ENCODE results near the gene FHOD3. TPM values are rescaled to one million over a fixed set of nuclear protein-coding genes. Genes with fewer than 3 reads are reported as not detected.

Gene FHOD3
- total RNA-seq, 1 donor from 2014 or later = 5.6 TPM

DNA sequence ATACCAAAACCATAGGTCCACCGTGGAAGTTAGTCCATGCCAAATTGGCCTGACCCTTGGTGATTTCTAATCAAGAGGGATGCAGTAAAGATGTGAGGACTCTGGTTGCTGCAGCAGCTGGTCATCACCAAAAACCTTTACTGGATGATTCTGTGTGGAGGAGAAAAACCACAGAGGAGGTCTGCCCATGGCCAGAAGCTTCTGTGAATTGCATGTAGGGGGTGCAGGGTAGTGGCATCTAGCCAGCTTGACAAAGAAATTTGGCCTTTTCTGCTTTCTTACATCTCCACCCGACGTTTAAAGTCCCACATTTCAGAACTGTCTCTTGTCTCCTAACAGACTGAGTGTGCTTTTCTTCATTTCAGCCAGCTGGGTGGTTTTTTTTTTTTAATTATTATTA, 351.3 kb downstream of the FHOD3 start:
- DNase-seq (ENCODE audit: extremely low read depth, low read depth, low spot score) = no peak

DNA sequence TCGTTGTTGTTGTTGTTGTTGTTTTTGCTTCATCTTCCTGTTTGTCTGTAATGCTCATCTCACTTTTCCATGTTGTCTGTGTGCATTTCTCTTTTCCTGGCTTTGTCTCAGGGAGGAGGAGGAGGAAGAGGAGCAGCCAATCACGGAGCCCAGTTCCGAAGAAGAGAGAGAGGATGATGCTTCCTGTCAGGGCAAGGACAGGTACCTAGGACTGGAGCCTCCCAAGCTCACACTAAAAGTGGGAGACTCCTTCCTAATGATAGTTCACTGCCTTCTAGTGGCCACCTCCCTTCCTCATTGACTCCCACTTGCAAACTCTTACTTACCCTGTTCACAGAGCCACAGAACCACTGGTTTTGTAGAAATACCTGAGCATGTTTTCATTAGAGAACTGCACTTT, 351.7 kb downstream of the FHOD3 start:
- DNase-seq (ENCODE audit: extremely low read depth, low read depth, low spot score) = no peak

GRCh38 chr18:36650266-36650665, 352.8 kb downstream of the FHOD3 start:
- no peak for DNase-seq (ENCODE audit: extremely low read depth, low read depth, low spot score)

DNA sequence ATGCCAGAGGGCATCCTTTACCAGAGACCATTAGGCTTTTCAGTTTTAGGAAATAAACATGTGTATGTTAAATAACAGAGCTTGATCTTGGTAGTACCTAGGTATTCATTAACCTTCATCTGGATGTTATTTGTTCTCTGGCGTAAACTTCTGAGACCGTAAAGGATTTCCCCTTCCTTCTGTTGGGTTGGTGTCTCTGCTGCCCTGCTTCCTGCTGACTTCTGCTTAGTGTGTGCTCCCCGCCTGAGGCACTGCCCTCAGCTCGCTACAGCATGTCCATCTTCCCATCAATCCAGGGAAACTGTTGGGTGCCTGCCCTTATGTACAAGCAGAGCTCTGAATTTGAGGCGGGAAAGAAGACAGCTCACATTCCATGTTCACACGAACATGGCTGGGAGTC, 353.4 kb downstream of the FHOD3 start:
- DNase-seq (ENCODE audit: extremely low read depth, low read depth, low spot score) = no peak

DNA sequence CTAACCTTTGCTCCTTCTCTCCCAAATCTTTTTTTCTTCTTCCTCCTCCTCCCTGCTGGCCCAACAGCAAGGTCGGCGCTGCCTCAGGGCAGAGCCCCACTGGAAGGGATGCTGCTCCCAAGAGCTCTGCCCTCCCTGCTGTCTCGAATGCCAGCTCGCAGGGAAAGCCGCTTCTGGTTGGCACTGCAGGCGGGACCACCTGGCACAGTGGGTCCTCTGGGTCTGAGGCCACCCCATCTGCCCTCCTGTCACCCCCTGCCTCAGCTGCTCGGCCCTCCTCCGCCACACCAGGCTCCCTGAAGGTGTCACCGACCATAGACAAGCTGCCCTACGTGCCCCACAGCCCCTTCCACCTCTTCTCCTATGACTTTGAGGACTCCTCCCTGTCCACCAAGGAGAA, 355.0 kb downstream of the FHOD3 start:
- DNase-seq (ENCODE audit: extremely low read depth, low read depth, low spot score) = no peak

- DNase-seq (ENCODE audit: extremely low read depth, low read depth, low spot score) = no peak
These were observed 355.8 kb downstream of the FHOD3 start for GRCh38 chr18:36653141-36653869.

DNA sequence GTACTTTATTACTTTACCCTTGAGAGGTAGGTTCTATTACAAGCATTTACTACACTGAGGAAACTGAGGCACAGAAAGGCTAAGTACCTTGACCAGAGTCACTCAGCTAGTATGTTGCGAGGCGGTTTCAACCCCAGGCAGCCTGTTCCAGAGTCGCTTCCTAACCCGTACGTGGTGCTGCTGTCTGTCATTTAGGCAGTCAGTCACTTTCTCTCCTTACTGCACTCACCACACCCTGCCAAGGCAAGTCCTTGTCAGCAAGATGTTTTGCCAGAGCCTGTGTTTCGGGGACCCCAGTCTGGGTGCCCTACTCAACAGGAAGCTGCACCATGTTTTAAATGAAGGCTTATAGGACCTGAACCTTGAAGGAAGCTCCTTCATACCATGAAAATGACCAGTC, 356.4 kb downstream of the FHOD3 start:
- DNase-seq (ENCODE audit: extremely low read depth, low read depth, low spot score) = no peak

DNA sequence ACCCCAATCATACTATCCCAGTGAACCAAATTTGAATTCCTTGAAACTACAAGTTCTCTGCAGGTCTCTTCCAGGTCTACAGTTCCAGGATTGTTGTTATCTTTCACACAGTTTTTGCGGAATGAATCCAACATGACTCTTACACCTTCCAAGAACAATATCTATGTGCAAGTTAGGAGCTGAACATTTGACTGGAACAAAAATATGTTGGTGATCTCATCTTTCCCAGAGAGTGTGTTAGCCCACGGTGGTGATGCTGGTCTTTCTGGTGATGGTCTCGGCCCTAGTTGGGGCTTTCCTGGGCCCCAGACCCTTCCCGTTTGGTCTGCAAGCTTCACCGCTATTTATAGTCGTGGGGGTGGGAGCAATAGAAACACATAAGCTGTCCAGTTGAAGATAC, 357.6 kb downstream of the FHOD3 start:
- DNase-seq (ENCODE audit: extremely low read depth, low read depth, low spot score) = no peak

- no peak for DNase-seq (ENCODE audit: extremely low read depth, low read depth, low spot score)
These were observed 358.4 kb downstream of the FHOD3 start for GRCh38 chr18:36655930-36656329.

DNA sequence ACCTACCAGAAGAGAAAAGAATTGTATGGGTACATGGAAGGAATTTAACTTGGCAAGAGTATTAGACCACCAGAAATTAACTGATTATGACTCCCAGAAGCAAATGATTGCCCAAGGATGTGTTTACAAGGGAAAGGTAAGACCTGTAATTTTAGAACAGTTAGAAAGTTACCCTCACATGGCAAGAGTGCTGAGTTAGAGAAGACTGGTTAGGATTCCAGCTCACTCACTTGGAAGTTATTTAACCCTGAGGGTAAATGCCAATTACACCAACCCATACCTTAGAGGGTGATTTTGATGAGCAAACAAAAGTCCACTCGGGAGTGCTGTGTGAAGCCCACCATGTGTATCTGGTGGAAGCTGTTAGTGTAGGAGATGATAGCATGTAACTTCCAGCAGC, 361.1 kb downstream of the FHOD3 start:
- no peak for DNase-seq (ENCODE audit: extremely low read depth, low read depth, low spot score)

DNA sequence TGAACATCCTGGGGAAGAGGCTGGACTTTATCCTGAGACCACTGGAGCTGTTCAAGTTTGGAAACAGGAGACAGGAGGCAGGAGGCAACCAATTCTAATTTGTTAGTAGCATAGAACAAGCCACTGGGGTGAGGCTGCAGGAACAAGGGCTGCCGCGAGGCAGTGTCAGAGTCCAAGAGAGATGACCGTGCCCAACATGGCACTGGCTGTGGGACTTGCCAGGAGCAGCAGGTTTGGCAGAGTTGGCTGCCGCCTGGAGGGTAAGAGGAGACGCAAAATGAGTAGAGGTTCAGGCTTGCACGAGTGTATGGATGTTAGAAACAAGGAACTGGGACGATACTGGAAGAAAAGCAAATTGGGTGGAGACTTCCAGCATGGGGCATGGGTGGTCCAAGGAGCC, 362.8 kb downstream of the FHOD3 start:
- DNase-seq (ENCODE audit: extremely low read depth, low read depth, low spot score) = no peak

DNA sequence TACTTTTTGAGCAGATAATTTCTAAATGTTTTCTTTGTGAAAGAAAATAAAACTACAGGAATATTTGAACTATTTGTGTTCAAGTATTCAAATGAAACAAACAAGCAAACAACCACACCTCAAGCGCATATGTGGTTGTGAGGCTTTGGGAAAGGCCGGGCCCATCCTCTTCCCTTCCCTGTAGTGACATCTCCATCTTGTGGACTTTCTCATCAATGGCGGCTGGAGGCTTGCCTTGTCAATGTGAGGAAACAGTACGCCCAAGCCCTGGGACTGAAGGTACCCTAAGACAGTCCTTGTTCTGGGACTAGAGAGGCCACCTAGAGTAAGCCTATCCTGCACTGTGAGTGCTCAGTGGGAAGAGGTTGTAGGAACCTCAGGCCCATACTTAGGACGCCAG, 364.5 kb downstream of the FHOD3 start:
- DNase-seq (ENCODE audit: extremely low read depth, low read depth, low spot score) = no peak

DNA sequence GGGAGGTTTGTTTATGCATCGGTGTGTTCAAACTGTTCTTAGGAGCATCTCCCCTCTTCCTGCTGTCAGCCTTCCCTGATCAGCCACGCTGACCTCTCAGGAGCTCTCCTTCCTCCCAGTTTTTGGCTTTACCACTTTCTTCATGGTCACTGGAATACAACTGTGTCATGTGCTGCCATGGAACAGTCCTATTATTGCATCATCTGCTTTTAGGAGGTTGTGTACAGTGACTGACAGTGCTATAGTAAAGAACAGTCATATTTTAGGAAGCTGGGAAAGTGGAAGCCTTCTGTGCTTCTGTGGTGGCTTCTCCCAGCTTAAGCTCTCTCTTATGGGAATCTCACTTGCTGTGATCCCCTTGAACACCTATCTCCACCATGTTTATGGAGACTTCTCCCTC, 365.8 kb downstream of the FHOD3 start:
- no peak for DNase-seq (ENCODE audit: extremely low read depth, low read depth, low spot score)

- no peak for DNase-seq (ENCODE audit: extremely low read depth, low read depth, low spot score)
These were observed 368.4 kb downstream of the FHOD3 start for GRCh38 chr18:36665952-36666351.

DNA sequence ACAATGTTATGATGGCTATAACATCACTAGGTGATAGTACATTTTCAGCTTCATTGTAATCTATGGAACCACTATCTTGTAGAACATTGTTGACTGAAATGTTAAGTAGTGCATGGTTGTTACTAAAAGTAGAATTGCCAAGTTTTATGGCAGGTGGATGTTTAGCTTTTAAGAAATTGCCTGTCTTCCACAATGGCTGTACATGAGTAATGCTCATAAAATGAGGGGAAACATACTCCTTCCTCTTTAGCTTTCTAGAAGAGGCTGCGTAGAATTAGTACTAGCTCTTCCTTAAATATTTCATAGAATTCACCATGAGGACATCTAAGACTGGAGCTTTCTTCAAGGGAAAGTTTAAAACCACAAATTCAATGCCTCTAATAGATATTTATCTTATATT, 370.3 kb downstream of the FHOD3 start:
- DNase-seq (ENCODE audit: extremely low read depth, low read depth, low spot score) = no peak

DNA sequence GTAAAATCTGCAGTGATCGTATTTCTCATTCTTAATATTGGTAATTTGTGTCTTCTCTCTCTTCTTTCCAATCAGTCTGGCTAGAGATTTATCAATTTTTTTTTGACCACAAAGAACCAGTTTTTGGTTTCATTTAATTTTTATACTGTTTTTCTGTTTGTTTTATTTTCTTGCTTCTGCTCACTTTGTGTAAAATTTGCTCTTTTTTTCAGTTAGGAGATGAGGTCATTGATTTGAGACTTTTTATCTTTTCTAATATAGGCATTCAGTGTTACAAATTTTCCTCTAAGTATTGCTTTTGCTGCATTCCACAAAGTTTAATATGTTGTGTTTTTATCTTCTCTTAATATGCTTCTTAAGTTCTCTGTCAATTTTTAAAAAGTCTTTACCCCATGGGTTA, 370.8 kb downstream of the FHOD3 start:
- no peak for DNase-seq (ENCODE audit: extremely low read depth, low read depth, low spot score)

DNA sequence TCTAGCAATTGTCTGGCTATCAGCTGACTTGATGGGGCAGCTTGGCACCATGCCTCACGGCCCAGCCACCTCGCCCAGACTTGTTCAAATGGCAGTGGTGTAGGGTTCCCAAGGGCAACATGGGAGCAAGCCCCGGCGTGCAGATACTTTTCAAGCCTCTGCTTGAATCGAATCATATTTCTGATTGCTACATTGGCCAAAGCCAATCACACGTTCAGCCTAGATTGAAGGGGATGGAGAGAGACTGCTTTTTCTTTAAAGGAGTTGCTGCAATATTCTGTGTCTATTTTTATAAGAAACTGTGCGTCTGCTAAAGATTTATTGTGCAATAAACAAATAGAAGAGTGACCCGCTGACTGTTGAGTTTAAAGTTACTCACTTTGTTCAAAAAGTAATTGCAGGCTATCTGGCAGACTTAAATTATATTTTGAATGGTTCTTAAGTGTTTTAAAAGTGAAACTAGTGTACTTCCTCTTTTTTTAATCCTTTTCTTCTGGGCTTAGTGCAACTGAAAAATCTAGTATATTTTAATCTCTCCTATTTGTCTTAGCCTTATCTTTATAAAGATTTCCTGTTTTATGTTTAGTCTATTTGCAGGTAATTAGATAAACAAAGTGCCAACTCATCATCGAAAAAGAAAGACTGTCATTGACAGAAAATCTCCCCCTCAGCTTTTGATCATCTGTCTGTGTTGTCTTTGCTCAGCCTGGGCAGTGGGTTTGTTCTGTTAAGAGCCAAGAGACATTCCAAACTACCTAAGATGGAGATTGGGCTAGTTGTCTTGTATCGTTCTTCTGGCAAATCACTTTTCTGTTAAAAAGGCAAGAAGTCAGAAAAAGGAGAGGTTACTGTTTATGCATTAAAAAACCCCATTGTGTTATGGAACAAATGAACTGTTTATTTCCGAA, 375.2 kb downstream of the FHOD3 start:
- no peak for DNase-seq (ENCODE audit: extremely low read depth, low read depth, low spot score)

GRCh38 chr18:36673452-36673851, 375.9 kb downstream of the FHOD3 start:
- no peak for DNase-seq (ENCODE audit: extremely low read depth, low read depth, low spot score)

DNA sequence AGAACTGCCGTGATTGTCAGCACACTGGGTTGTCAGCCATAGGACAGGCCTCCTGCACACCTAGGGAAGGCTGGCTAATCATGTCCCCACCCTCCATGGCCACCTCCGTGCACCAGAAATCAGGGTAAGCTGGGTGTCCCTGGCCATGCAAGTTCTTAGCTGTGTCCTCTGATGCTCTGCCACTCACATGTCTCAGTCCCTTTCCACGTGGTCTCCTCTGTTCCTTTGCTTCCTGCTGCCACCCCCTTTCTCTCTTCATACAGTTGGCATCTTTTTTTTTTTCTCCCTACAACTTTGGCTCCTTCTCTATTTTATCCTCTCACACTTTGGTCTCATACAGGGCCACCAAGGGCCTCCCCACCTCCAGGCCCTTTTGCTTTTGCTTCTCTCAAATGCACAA, 377.6 kb downstream of the FHOD3 start:
- no peak for DNase-seq (ENCODE audit: extremely low read depth, low read depth, low spot score)

GRCh38 chr18:36675542-36675941, 378.0 kb downstream of the FHOD3 start:
- DNase-seq (ENCODE audit: extremely low read depth, low read depth, low spot score) = no peak

DNA sequence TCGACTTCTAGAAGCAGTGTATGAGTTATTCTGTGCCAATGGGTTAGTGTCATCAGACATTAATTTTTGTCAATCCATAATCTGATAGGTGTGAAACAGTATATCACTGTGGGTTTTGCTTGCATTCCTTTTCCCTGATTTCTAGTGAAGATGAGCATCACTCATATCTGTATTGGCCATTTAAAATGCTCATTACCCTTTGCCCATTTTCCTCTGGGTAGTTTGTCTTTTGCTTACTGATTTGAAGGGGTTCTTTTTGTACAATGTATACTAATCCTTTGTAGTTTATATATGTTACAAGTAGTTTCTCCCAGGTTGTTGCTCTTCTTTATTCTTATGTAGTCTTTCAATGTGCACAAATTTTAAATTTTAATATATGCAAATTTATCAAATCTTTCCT, 379.1 kb downstream of the FHOD3 start:
- no peak for DNase-seq (ENCODE audit: extremely low read depth, low read depth, low spot score)

GRCh38 chr18:36680042-36680441, 382.5 kb downstream of the FHOD3 start:
- no peak for DNase-seq (ENCODE audit: extremely low read depth, low read depth, low spot score)
